ENCODE measurements around the gene HABP4. TPM values are rescaled to one million over a fixed set of nuclear protein-coding genes. Genes with fewer than 3 reads are reported as not detected.

Gene HABP4
- total RNA-seq, 2 donors from 2014 or later: 50.0 to 74.2 TPM

DNA sequence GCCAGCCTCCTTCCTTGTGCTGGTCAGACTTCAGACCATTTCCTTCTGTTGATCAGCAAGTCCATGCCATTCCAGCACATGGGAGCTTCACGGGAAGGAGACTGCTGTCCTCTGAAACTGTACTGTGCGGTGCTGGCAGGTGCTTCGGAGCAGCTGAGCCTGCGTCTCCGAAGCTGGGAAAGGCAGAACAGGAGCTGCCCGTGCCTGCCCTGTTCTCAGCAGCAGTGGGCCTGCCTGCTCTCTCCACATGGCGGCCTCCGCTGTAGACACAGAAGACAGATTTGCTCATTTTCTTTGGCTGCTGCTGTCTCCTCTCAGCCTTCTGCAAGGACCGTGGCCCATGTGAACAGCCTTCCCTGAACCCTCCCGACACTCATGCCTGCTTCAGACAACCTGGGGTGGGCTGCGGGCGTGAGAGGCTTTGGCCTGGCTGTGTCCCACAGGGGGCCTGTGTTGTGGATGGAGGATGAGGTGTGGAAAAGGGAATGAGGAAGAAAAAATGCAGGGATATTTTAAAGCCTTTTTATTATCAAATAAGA lies 43.1 kb downstream of the HABP4 start:
- DNase-seq (ENCODE audit: low spot score) (no peak), ATAC-seq (ENCODE audit: insufficient number of reproducible peaks, low FRiP score, low read depth) (no peak)
- peaks cover 2 to 31% of the 10 kb centered on the region in 2 donors for H3K4me1 ChIP-seq (ENCODE audit: control insufficient read depth in 1 of 2, low read depth in 2 of 2)
- no peaks in the 10 kb centered on the region for H3K9me3 ChIP-seq
- H3K36me3 ChIP-seq: peaks cover 30% of the 10 kb centered on the region
- peak overlapping the region; percentile 25 to 51 for H3K27ac ChIP-seq
- no peak overlapping the region for H3K4me3 ChIP-seq
- H3K27me3 ChIP-seq (replicated peaks; ENCODE audit: insufficient read depth): no peaks in the 10 kb centered on the region
- TF ChIP-seq, protein P1, sequence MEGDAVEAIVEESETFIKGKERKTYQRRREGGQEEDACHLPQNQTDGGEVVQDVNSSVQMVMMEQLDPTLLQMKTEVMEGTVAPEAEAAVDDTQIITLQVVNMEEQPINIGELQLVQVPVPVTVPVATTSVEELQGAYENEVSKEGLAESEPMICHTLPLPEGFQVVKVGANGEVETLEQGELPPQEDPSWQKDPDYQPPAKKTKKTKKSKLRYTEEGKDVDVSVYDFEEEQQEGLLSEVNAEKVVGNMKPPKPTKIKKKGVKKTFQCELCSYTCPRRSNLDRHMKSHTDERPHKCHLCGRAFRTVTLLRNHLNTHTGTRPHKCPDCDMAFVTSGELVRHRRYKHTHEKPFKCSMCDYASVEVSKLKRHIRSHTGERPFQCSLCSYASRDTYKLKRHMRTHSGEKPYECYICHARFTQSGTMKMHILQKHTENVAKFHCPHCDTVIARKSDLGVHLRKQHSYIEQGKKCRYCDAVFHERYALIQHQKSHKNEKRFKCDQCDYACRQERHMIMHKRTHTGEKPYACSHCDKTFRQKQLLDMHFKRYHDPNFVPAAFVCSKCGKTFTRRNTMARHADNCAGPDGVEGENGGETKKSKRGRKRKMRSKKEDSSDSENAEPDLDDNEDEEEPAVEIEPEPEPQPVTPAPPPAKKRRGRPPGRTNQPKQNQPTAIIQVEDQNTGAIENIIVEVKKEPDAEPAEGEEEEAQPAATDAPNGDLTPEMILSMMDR (IDR thresholded peaks at IDR 0.05): no peak

DNA sequence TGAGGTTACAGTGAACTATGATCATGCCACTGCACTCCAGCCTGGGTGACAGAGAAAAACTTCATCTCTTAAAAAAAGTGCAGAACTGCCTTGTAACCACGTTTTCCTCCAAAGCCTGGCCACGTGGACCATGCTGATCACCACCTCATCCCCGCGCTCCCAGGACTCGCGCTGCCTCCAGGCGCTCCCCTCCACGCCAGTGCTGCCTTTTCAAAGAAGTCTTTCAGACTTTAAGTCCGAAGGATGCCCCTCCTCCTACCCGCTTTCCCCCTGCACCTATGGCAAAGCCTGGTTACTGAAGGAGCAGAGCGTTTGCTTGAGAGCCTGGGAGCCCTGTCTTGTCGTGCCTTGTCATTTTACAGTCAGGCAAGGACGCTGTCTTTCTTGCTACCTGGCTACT lies 43.8 kb downstream of the HABP4 start:
- Histone ChIP-seq H3K27ac (peak overlapping the region; percentile 4 to 48), H3K4me3 (no peak overlapping the region), H3K36me3 (peaks cover 24% of the 10 kb centered on the region)

DNA sequence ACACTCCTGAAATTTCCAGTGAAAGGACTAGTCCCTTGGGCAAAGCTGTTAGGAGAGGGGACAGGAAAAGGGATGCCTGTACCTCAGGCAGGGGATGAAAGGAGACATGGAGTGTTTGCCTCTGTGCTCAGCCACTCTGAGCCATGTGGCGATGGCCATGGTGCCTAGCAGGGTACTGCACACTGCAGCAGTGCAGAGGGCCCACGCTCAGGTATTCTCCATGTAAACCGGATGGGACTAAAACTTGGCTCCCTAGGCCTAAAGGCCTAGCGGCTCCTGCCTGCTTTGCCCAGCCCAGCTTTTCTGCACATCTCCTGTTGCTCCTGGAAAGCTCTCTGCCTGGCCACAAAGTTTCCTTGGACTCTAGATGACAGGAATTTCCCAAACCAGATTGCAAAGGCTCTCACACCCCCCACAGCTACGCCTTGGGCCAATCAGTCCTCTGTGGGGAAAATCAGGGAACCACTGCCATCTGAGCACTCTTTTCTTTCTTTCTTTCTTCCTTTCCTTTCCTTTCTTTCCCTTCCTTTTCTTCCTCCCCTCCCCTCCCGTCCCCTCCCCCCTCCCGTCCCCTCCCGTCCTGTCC lies 44.3 kb downstream of the HABP4 start:
- Histone ChIP-seq H3K9me3 (no peaks in the 10 kb centered on the region), H3K36me3 (peaks cover 18% of the 10 kb centered on the region), H3K27ac (peak overlapping the region; percentile 4 to 48), H3K27me3 (replicated peaks; ENCODE audit: insufficient read depth) (no peaks in the 10 kb centered on the region), H3K4me3 (no peak overlapping the region), H3K4me1 (ENCODE audit: control insufficient read depth in 1 of 2, low read depth in 2 of 2) (peaks cover 0 to 23% of the 10 kb centered on the region in 2 donors)
- no peak for DNase-seq (ENCODE audit: low spot score)
- ATAC-seq (ENCODE audit: insufficient number of reproducible peaks, low FRiP score, low read depth): no peak
- TF ChIP-seq, protein P1 (IDR thresholded peaks at IDR 0.05): no peak

More for the DNA sequence above, 43.8 kb downstream of the HABP4 start:
- peaks cover 0 to 24% of the 10 kb centered on the region in 2 donors for H3K4me1 ChIP-seq (ENCODE audit: control insufficient read depth in 1 of 2, low read depth in 2 of 2)
- no peak for DNase-seq (ENCODE audit: low spot score)
- TF ChIP-seq, protein P1 (IDR thresholded peaks at IDR 0.05): no peak
- no peaks in the 10 kb centered on the region for H3K9me3 ChIP-seq
- no peak for ATAC-seq (ENCODE audit: insufficient number of reproducible peaks, low FRiP score, low read depth)
- no peaks in the 10 kb centered on the region for H3K27me3 ChIP-seq (replicated peaks; ENCODE audit: insufficient read depth)

DNA sequence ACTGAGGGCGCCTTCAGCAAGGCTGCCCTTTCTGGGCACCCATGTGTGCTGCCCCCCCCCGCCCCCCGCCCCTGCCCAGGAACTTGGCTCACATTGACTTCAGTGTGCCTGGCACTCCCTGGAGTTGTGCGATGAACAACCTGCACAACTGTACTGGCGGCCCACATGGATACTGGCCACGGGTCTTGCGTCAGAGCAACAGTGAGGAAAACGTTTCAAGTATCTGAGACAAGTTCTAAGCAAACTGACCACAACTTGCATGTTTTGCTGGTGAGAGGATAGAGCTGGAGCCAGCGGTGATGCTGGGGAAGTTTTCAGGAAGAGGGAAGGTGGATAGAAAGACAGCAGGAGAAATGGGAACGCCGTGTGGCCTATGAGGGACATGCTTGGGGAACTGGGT lies 45.4 kb downstream of the HABP4 start:
- no peaks in the 10 kb centered on the region for H3K9me3 ChIP-seq
- peaks cover 9% of the 10 kb centered on the region for H3K36me3 ChIP-seq
- peaks cover 0 to 23% of the 10 kb centered on the region in 2 donors for H3K4me1 ChIP-seq (ENCODE audit: control insufficient read depth in 1 of 2, low read depth in 2 of 2)
- H3K27me3 ChIP-seq (replicated peaks; ENCODE audit: insufficient read depth): no peaks in the 10 kb centered on the region
- no peak for ATAC-seq (ENCODE audit: insufficient number of reproducible peaks, low FRiP score, low read depth)
- TF ChIP-seq, protein P1 (IDR thresholded peaks at IDR 0.05): no peak
- no peak overlapping the region for H3K4me3 ChIP-seq
- H3K27ac ChIP-seq: no peak overlapping the region
- no peak for DNase-seq (ENCODE audit: low spot score)

DNA sequence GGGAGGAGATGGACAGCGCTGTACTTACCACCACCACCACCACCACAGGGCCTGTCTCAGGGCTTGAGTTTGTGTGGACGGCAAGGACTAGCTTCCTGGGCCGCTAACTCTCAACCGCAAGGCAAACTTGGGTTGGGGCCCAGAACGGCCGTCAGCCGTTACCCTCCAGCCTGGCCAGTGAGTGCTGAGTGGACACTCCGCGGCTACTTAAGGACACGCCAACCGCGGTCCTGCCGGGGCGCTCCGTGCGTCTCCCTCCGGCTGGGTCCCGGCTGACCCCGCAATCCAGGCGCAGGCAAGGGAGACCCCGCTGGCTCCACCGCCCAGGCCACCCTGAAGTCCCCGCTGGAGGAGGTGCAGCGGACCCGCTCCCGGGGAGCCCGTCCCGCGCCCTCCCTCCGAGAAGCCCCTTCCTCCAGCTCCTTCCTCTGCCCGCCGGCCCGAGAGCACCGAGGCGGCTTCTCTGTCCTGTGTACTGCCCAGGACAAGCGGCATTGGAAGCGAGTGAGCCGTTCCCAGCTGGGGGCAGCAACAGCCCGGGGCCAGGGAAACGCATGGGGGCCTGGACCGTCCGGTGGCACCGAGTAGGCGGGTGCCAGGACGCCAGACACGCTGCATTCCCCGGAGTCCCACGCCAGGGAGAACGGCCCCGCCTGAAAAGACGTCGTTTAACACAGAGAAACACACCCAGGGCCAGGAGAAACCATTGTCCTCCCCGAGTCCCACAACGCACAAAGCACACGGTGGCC lies 46.6 kb downstream of the HABP4 start:
- ATAC-seq (ENCODE audit: insufficient number of reproducible peaks, low FRiP score, low read depth) (no peak), DNase-seq (ENCODE audit: low spot score) (no peak)
- Histone ChIP-seq H3K36me3 (peaks cover 3% of the 10 kb centered on the region), H3K9me3 (no peaks in the 10 kb centered on the region), H3K27ac (no peak overlapping the region), H3K27me3 (replicated peaks; ENCODE audit: insufficient read depth) (no peaks in the 10 kb centered on the region), H3K4me3 (no peak overlapping the region), H3K4me1 (ENCODE audit: control insufficient read depth in 1 of 2, low read depth in 2 of 2) (peaks cover 0 to 16% of the 10 kb centered on the region in 2 donors)
- TF ChIP-seq, protein P1 (IDR thresholded peaks at IDR 0.05): no peak

Data from thoracic aorta (tissue), 2 donors.